Superior temporal gyrus (tissue), 1 donor: ENCODE results near the gene CPPED1.
"Not testable (repeated sequence)": the region's sequence is repeated elsewhere in the genome, so short reads cannot be mapped to it uniquely, and the experiment has no call there.

Experiments
- DNase-seq: peaks from one replicate; pipeline ENCODE4 v3.0.0-alpha.2; 2016; ENCODE audit errors: extremely low spot score

Gene CPPED1, protein sequence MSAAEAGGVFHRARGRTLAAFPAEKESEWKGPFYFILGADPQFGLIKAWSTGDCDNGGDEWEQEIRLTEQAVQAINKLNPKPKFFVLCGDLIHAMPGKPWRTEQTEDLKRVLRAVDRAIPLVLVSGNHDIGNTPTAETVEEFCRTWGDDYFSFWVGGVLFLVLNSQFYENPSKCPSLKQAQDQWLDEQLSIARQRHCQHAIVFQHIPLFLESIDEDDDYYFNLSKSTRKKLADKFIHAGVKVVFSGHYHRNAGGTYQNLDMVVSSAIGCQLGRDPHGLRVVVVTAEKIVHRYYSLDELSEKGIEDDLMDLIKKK

DNA sequence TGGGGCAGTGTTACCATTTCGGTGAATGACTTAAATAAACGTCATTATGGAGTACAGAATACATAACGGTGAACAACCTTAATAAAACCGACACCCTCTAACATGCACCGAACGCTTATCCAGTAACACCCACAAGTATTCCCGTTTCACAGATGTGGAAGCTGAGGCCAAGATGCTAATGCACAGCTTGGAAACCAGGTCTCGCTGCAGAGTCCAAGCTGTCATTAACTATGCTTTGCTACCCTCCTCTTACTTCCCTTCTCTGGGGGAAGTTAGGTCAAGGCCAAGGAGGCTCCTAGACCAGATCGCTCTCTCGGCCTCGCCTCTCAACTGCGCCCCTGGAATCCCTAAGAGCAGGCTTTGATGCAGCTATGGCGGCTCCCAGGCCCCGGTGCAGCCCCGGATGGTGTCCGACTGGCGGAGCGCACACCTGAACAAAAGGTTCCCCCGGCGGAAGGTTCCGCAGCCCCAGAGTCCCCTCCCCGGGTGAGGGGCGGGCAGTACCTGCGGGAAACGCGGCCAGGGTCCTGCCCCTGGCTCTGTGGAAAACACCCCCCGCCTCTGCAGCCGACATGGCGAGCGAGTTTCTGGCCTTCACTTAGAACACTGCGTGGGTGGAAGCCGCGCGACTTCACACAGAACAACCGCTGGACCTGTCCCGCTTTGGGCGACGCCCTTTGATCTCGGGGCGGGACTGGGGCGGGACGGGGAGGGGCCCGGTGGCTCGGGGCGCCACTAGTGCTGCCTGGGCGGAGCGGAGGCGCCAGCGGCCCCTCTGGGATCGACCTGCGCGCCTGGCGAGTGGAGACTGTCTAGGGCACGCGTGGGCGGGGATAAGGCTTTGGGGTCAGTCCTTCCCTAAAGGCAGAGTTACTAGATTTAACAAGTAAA, at the start of gene CPPED1:
TSS of gene CPPED1 (minus strand) at position 685 of the 891 bp plus-strand sequence. CDS start at position 574, 111 bp downstream.
- peak; percentile 90 for DNase-seq

DNA sequence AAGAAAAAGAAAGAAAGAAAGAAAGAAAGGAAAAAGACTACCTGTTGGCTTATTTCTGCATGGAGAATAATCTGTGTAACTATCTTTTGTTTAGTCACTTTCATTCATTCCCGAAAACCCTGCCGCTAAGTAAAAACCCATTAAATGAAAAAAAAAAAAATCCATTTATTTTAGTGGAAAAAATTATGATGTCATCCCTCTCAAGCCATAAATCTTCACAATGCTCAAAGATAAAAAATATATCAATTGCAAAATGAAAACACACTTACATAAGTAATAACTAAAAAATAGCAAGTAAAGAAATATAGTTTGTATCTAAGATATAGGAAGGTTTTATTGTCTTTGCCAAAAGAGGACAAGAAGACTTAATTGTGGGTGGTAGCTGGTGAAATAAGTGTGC, 46.5 kb upstream of the CPPED1 start:
- DNase-seq = no peak

DNA sequence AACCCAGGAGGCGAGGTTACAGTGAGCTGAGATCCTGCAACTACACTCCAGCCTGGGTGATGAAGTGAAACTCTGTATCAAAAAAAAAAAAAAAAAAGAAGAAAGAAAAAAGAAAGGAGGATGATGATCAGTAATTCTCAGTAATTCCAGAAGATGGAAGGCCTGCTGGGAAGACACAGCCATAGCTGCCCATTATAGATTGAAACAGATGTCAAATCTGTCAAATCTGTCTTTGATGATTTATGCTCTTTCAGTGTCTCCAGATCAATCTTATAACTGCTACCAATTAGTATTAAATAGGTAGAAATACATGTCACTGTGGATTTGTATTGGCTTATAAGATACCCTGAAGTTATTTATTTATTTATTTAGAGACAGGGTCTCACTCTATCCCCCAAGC, 42.9 kb upstream of the CPPED1 start:
- DNase-seq = no peak

DNA sequence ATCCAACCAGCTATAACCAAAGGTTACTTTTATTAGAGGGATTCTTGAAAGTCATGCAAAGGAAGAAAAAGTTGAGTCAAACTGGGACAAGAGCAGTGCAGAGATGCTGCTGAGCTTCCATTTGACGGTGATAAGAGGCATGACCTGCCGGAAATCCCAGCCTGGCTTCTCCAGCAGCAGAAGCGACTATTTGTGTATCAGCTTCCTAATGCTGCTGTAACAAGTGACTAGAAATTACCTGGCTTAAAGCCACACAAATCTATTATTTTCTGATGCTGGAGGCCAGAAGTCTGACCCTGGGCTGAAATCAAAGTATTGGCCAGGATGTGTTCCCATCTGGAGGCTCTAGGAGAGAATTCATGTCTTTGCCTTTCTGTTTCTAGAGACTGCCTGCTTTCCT, 41.6 kb upstream of the CPPED1 start:
- no peak for DNase-seq

DNA sequence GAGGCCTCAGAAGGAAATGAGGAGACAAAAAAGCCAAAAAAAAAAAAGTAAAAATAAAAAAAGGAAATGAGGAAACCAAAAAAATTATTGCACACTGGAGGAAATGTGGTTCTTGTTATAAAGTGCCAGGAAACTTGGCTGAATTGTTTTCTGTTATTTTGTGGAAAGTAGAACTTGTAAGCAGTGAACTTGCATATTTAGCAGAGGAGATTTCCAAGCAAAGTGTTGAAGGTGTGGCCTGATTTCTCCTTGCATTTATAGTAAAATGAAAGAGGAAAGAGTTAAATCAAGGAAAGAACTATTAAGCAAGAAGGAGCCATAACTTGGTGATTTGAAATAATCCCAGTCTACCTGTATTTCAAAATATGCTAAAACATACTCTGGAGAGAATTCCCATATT, 34.1 kb upstream of the CPPED1 start:
- no peak for DNase-seq

DNA sequence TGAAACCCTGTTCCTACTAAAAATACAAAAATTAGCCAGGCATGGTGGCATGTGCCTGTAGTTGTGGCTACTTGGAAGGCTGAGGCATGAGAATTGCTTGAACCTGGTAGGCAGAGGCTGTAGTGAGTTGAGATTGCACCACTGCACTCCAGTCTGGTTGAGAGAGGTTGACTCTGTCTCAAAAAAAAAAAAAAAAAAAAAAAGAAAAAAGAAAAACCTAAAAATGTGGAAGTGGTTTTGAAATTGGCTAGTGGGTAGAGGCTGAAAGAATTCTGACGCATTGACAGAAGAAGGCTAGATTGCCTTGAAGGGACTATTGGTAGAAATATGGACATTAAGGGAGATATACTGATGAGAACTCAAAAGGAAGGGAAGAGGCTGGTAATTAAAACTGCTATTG, 33.6 kb upstream of the CPPED1 start:
- no peak for DNase-seq

DNA sequence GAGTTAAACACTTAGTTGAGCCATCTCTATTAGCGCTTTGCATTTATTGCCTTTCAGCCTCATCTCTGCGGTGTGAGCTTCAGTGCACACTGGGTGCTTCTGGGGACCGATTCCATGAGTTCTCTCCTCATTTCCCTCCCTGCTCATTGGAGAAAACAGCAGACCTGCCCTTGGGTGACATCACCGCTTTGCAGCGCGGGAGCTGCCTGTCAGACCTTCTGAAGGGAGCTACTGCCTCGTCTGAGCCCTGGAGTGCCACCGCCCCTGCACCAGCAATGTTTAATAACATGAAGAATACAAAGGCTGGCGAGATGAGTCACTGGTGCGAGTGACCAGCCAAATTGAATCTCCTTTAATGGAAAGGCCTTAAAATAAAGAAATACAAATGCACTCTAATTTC, 30.2 kb upstream of the CPPED1 start:
- peak; percentile 8 for DNase-seq

DNA sequence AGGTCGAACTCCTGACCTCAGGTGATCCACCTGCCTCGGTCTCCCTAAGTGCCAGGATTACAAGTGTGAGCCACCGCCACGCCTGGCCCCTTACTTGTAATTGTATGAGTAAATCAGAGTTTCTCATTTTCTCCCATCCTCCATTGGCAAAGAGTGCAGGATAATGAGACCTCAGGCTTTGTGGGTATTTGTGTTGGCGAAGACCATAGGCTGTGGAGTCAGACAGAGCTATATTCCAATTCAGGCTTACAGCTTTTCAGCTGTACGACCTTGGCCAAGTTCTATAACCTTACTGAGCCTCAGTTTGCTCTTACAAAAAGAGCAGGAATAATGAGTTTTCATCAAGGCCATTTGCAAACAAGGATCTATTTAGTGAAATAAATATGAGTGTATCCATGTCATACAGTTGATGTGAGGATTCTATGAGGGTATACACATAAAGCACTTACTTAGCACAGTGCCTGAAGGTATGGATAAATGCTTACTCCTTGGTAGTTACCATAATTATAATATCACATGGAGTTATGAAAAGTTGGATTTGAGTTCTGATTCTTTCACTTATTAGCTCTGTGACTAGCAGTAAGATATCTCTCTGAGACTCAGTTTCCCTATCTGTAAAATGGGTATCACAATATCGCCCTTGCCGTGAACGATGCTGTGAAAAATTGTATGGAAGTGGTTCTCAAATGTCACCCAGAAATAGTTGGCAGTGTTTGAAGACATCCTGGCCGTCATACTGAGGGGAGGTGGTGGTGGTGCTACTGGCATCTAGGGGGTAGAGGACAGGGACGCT, 25.6 kb upstream of the CPPED1 start:
- DNase-seq = no peak

DNA sequence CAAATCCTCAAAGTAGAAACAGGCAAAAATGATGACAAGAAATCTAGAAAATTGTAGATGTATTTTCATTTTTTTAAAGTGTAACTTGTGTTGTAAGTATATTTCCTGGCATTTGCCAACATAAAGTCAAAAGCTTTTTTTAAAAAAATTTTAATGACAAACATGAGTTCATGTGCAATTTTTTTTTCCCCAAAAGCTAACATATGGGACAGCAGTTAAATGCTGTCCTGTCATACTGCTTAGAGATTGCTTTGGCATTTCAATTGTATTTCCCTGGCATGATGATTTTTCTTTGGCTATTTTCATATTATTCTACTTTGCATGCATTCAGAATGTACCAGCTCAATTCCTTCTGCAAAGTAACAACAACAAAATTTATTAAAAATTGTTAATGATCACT, 24.5 kb upstream of the CPPED1 start:
- DNase-seq = no peak

DNA sequence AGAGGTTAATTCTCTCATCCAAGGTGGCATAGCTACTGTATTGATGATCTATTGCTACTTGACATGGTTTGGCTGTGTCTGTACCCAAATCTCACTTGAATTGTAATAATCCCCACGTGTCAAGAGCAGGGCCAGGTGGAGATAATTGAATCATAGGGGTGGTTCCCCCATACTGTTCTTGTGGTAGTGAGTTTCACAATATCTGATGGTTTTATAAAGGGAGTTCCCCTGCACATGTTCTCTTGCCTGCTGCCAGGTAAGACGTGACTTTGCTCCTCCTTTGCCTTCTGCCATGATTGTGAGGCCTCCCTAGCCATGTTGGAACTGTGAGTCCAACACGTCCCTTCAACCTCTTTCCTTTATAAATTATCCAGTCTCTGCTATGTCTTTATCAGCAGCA, 22.9 kb upstream of the CPPED1 start:
- no peak for DNase-seq

DNA sequence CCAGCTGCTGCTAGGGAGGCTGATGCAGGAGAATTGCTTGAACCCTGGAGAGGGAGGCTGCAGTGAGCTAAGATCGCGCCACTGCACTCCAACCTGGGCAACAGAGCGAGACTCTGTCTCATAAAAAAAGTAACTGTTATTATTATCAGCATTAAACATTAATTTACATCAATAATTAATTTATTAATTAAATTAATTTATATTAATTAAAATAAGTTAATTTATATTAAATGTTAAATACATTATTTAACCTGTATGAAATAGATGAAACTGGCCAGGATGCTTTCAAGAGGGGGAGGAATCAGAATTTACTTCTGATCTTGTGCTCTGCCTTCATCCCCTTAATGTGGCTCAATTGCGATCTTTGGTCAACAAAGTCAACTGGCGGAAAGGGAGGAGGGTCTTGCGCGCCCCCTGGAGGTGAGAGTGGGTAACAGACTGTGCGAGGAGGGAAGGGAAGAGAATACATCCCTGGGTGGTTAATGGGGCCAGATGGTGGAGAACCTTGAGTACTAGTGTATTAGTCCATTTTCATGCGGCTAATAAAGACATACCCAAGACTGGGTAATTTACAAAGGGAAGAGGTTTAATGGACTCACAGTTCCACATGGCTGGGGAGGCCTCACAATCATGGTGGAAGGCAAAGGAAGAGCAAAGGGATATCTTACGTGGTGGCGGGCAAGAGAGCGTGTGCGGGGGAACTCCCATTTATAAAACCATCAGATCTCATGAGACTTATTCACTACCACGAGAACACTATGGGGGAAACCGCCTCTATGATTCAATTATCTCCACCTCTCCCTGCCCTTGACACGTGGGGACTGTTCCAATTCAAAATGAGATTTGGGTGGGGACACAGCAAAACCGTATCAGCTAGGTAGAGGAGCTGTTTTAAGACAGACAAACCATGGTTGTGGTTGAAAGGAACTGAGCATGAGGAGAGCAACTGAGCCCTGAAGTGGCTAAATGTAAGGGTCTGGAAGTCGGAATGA, 15.7 kb upstream of the CPPED1 start:
- peak; percentile 62 for DNase-seq

DNA sequence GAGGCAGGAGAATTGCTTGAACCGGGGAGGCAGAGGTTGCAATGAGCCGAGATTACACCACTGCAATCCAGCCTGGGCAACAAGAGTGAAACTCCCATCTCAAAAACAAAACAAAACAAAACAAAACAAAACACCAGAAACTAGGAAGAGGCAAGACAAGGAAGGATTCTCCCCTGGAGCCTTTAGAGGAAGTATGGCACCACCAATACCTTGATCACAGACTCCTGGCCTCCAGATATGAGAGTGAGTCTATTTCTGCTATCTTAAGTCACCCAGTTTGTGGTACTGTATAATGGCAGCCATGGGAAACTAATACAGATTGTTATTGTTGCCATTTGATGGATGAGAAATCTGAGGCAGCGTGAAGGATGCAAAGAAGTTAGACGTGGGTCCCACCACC, 14.6 kb upstream of the CPPED1 start:
- no peak for DNase-seq

DNA sequence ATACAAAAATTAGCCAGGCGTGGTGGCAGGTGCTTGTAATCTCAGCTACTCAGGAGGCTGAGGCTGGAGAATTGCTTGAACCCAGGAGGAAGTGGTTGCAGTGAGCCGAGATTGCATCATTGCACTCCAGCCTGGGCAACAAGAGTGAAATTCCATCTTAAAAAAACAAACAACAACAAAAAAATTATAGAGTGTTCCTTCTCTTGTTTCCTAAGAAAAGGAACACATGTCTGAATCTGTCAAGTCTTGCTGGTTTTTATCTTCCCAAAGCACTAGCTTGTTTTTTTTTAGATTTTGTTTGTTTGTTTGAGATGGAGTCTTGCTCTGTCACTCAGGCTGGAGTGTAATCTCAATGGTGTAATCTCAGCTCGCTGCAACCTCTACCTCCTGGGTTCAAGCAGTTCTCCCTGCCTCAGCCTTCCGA, 13.1 kb upstream of the CPPED1 start:
- DNase-seq = not testable (repeated sequence)

DNA sequence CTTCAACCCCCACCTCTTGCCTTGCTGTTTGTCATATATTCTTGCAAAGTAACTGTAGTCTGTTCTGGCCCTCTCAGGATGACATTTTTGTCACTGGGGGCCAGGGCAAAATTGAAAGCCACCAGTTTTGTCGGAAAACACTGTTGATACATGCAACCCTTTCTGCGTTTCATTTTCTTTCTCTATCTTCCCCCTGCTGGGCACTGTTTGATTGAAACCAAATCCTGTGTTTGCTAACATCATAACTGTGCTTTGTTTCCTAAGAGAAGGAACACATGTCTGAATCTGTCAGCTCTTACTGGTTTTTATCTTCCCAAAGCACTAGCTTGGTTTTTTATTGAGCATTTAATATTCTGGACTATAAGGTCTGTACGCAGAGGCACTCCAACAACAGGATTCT, 11.7 kb upstream of the CPPED1 start:
- DNase-seq = peak; percentile 84

DNA sequence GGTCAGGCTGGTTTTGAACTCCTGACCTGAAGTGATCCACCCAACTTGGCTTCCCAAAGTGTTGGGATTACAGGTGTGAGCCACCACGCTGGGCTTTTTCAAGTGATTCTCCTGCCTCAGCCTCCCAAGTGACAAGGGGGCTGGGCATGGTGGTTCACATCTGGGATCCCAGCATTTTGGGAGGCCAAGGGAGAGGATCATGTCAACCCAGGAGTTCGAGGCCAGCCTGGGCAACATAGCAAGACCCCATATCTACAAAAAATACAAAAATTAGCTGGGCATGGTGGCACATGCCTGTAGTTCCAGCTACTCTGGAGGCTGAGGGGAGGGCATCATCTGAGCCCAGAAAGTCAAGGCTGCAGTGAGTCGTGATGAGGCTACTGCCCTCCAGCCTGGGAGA, 10.0 kb upstream of the CPPED1 start:
- DNase-seq = not testable (repeated sequence)

DNA sequence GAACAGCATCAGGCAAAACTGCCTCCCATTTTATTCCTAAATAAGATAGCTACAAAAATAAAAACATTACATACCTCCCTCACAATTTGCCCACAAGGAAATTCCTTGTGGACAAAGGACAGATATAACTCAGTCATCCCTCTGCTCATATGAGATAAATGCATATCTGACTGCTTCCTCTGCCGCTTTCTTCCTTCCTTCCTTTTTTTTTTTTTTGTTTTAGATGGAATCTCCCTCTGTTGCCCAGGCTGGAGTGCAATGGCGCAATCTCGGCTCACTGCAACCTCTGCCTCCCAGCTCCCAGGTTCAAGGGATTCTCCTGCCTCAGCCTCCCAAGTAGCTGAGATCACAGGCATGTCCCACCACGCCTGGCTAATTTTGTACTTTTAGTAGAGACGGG, 9.6 kb upstream of the CPPED1 start:
- DNase-seq = not testable (repeated sequence)

DNA sequence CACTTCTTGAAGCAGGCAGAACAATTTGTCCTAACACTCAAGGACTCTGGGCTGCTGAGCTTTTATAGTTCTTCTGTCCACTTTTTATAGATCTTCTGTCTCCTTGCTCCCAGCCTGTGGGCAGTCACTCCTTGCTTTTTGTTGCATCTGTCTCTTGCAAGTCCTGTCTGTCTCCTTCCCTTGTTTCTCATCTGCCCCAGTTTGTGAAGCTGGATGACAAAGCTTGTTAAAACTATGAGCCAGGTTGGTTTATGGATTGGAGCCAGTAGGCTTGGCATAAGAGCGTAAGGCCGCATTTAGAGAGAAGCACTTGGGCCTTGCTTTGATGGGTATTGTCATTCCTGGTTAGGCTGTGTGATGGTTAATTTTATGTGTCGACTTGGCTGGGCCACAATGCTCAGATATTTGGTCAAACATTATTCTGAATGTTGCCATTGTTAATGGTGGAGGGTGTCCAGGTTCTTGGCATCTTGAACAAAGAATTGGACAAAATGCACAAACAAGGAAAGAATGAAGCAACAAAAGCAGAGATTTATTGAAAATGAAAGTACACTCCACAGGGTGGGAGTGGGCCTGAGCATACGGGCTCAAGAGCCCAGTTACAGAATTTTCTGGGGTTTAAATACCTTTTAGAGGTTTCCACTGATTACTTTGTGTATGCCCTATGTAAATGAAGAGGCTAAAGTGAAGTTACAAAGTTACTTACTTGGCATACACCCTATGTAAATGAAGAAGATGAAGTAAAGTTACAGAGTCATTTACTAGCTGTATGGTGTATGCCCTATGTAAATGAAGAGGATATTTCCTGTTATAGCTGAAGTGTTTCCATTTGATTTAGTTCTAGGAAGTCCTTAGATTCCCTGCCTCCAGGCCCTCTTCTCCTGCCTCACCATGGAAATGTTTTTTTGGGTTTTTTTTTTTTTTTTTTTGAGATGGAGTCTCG, 8.0 kb upstream of the CPPED1 start:
- peak; percentile 73 for DNase-seq

DNA sequence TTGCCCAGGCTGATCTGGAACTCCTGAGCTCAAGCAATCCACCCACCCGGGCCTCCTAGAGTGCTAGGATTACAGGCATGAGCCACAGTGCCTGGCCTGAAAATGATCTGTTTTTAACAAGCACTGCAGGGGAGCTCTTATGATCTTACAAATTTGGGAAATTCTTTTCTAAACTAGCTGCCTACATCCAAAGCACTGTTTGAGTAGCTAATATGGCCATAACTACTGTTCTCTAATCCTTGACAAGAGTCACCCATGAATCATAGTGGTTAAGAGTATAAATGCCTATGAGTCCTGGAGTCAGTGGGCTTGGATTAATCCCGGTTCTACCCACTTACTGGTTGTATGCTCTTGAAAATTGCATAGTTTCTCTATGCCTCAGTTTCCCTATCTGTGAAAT, 1.4 kb upstream of the CPPED1 start:
- DNase-seq = no peak

DNA sequence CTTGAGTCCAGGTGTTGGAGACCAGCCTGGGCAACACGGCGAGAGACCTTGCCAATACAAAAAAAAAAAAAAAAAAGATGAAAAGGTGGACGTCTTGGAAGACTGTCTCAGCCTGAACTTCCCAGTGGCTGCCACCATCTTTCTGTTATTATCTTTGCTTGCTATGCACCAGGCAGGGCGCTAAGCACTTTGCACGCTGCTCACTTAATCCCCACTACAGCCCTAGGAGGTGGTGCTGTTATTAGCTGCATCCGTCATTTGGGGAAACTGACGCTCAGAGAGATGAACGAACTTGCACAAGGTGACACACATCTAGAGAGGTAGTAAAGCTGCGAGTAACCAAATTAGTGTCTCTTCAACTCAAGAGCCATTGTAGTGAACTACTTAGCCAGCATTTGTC, 708 bp upstream of the CPPED1 start:
- DNase-seq = no peak

DNA sequence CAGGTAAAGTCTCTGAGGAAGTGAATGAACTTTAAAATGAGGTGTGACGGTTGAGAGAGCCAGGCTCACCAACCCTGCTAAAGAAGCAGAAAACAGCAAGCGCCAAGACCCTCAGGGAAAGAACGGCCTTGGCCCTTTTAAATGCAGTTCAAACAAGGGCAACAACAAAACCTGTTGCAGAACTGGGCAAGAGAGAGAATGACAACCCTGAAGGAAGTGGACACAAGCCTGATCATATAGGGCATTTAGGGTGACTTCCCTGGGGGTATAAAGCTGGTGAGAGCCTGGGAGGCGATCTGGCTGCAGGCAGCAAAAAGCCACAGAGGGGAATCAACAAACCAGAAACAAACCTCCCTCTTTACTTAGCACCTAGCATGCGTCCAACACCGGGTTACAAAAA, 1.0 kb downstream of the CPPED1 start:
- DNase-seq = no peak
